GM19238 (cell line): ENCODE data around the gene TICRR.
"Not testable (repeated sequence)": the region's sequence is repeated elsewhere in the genome, so short reads cannot be mapped to it uniquely, and the experiment has no call there.

Experiments used
- DNase-seq: peaks from one replicate; pipeline ENCODE4 v3.0.0; 2011; ENCODE audit warnings: low spot score; ENCODE audit not compliant: insufficient read length

The TICRR gene

GRCh38 chr15:89575146-89575655 lies at the start of gene TICRR:
Gene TICRR (plus strand): TSS chr15:89575469. CDS start chr15:89575587, 118 bp downstream.
- DNase-seq = peak; percentile 85

GRCh38 chr15:89526181-89526580 lies 49.1 kb upstream of the TICRR start:
- no peak for DNase-seq

- DNase-seq = no peak
Observed at GRCh38 chr15:89526601-89527441, 48.4 kb upstream of the TICRR start.

- DNase-seq = no peak
Observed at GRCh38 chr15:89528757-89529352, 46.4 kb upstream of the TICRR start.

- DNase-seq = no peak
Observed at GRCh38 chr15:89530976-89531375, 44.3 kb upstream of the TICRR start.

- no peak for DNase-seq
Observed at GRCh38 chr15:89531796-89532537, 43.3 kb upstream of the TICRR start.

- DNase-seq = no peak
Observed at GRCh38 chr15:89533861-89534544, 41.3 kb upstream of the TICRR start.

GRCh38 chr15:89539027-89539426 lies 36.2 kb upstream of the TICRR start:
- DNase-seq = no peak

GRCh38 chr15:89542369-89542768 lies 32.9 kb upstream of the TICRR start:
- no peak for DNase-seq

GRCh38 chr15:89543389-89543788 lies 31.9 kb upstream of the TICRR start:
- DNase-seq = no peak

- not testable (repeated sequence) for DNase-seq
Observed at GRCh38 chr15:89549138-89549537, 26.1 kb upstream of the TICRR start.

GRCh38 chr15:89550427-89550826 lies 24.8 kb upstream of the TICRR start:
- no peak for DNase-seq

GRCh38 chr15:89551550-89551949 lies 23.7 kb upstream of the TICRR start:
- DNase-seq = no peak

- no peak for DNase-seq
Observed at GRCh38 chr15:89553632-89554031, 21.6 kb upstream of the TICRR start.

- no peak for DNase-seq
Observed at GRCh38 chr15:89554247-89554646, 21.0 kb upstream of the TICRR start.

GRCh38 chr15:89555768-89556167 lies 19.5 kb upstream of the TICRR start:
- DNase-seq = no peak

GRCh38 chr15:89556413-89557262 lies 18.6 kb upstream of the TICRR start:
- peak; percentile 24 for DNase-seq

- no peak for DNase-seq
Observed at GRCh38 chr15:89559769-89560264, 15.5 kb upstream of the TICRR start.

GRCh38 chr15:89566181-89566580 lies 9.1 kb upstream of the TICRR start:
- no peak for DNase-seq

- no peak for DNase-seq
Observed at GRCh38 chr15:89566621-89567294, 8.5 kb upstream of the TICRR start.
